Neuron (in vitro differentiated cells): Measurements from ENCODE around the gene OR4K2.

Experiments used
- H2AFZ ChIP-seq: one replicate; pipeline ENCODE4 v1.6.1; 2013; ENCODE audit warnings: low read depth, mild to moderate bottlenecking, inconsistent platforms, low read length, moderate library complexity
- H3K27me3 ChIP-seq: one replicate; pipeline ENCODE4 v1.6.1; 2013; ENCODE audit warnings: low read length; ENCODE audit not compliant: insufficient read depth
- H3K36me3 ChIP-seq: one replicate; pipeline ENCODE4 v1.6.1; 2013; ENCODE audit warnings: low read length; ENCODE audit not compliant: insufficient read depth
- H3K4me1 ChIP-seq: one replicate; pipeline ENCODE4 v1.6.1; 2013; ENCODE audit warnings: low read length; ENCODE audit not compliant: insufficient read depth
- H3K4me3 ChIP-seq: 2 replicates; pipeline ENCODE4 v1.5.1; 2013; ENCODE audit warnings: mild to moderate bottlenecking, low read length, moderate library complexity
- H3K9me3 ChIP-seq: one replicate; pipeline ENCODE4 v1.6.1; 2013; ENCODE audit warnings: low read length

Gene OR4K2

DNA sequence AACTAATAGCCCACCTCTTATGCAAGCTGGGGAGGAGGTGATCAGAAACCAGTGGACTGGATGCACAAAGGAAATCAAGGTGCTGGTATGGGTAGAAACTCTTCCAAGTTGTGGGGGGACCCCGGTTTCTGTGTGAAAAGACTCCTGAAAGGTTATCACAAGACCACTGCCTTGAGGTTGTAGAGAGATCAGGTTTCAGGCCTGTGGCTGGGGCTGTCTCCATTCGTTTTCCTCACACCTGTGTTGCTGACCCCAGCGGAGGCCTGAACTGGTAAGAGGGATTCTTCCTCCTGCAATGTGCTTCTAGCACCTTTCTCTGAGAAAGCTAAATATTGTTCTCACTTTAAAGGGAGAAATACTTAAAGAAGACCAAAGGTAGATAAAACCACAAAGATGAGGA lies 36.2 kb downstream of the OR4K2 start:
- no peaks in the 10 kb centered on the region for H3K36me3 ChIP-seq
- H3K9me3 ChIP-seq: no peaks in the 10 kb centered on the region

DNA sequence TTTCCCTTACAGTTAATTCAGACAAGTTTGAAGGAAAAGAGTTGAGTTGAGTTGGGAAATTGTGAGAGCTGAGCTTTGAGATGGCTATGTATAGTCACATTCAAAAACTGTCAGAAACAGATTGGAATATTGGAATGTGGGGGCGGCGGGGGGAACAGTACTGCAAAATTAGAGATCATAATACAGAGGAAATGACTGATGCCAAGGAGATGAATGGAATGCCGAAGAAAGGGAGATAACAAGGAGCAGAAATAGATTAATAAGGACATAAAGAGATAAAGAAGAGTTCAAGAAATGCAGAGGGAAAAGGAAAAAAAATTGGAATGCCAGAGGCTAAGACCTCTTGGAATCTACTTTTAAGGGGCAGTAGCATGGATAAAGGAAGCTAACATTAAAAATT lies 42.3 kb downstream of the OR4K2 start:
- Histone ChIP-seq H3K9me3 (no peaks in the 10 kb centered on the region), H3K4me1 (no peaks in the 10 kb centered on the region)

More for the DNA sequence above, 36.2 kb downstream of the OR4K2 start:
- Histone ChIP-seq H3K4me3 (no peak overlapping the region), H2AFZ (no peak overlapping the region), H3K4me1 (no peaks in the 10 kb centered on the region), H3K27me3 (no peaks in the 10 kb centered on the region)

DNA sequence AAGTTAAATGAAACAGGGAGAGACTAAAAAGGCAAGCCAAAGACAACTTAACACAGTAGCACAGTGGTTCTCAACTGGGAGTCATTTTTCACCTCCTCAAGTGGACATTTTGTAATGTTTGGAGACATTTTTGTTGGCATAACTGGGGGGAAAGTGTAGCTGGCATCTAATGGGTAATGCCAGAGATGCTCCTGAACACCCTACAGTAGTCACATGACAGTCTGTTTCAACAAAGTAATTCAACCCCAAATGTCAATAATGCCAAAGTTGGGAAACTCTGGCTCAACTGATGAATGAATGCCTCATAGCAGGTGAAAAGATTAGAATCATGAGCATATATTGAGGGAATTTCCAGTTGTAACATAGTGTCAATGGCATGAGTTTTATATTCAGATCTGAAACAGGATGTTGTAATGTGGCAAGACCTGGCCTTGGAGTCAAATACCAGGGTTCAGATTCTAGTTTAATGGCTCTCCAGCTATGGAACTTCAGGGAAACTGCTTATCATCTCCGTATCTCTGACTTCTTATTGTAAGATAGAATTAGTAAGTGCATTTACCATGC lies 43.1 kb downstream of the OR4K2 start:
- H3K4me3 ChIP-seq: no peak overlapping the region
- H2AFZ ChIP-seq: no peak overlapping the region
- H3K4me1 ChIP-seq: no peaks in the 10 kb centered on the region
- H3K27me3 ChIP-seq: no peaks in the 10 kb centered on the region
- no peaks in the 10 kb centered on the region for H3K36me3 ChIP-seq
- no peaks in the 10 kb centered on the region for H3K9me3 ChIP-seq

More for the DNA sequence above, 42.3 kb downstream of the OR4K2 start:
- Histone ChIP-seq H3K4me3 (no peak overlapping the region), H2AFZ (no peak overlapping the region), H3K27me3 (no peaks in the 10 kb centered on the region), H3K36me3 (no peaks in the 10 kb centered on the region)

DNA sequence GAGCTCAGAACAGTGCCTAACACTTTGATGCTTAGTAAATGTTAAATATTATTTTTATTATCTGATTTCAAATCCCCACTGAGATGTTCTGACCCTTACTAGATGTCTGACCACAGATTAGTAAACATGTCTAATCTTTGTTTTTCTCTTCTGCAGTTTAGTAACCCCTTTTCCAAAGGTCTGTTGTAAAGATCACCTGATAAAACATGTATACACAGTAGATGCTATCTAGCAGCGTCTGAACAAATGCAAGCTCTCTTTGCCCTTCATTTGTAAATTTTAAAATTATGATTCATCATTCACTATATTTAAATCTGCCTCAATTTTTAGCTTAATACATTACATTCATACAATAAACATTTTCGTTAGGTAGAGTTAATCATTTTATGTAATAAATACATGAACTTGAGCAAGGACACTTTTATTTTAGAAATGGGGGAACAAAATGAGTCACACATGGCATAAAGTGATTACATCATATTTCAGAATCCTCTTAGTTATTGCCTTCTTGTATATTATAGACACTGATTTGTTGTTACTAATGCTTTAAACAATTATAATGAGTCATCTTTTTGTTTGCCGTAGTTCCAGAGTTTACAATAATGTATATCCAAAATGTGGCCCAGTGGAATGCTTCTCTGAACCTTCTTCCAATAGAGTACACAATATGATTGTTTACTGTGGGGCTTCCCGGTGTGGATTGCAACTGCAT lies 43.8 kb downstream of the OR4K2 start:
- Histone ChIP-seq H3K36me3 (no peaks in the 10 kb centered on the region), H2AFZ (no peak overlapping the region), H3K9me3 (no peaks in the 10 kb centered on the region), H3K27me3 (no peaks in the 10 kb centered on the region), H3K4me3 (no peak overlapping the region), H3K4me1 (no peaks in the 10 kb centered on the region)

DNA sequence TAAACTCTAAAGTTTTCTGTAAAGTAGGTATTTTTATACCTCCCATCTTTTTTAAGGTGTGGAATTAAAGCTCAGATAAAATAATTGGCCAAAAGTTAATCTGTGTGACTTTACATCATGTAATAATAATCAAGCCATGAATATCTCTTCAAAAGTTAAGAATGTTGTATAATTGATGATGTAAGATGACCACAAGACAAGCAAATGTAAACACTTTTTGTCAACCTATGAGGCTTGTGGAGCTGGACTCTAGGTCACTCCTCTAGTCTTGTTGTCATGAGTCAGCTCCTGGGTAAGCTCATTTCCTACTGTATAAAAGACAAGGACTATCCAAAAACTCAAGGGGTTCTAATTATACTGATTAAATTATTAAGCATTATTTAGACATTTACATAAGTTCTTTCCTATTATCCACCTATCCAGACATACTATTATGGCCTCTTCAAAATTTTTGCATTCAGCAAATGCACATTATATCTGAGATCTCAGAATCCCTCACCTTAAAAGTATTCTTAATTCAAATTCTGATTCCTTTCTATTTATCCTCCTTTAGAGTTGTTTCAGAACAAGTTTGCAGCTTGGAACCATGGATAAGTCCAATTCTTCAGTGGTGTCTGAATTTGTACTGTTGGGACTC lies 45.2 kb downstream of the OR4K2 start, which contains the start of gene OR4K5:
Gene OR4K5 (plus strand): TSS at position 587 of the 637 bp plus-strand sequence. CDS start 0 bp downstream, at position 587.
- no peaks in the 10 kb centered on the region for H3K27me3 ChIP-seq
- H3K4me1 ChIP-seq: no peaks in the 10 kb centered on the region
- no peaks in the 10 kb centered on the region for H3K9me3 ChIP-seq
- H2AFZ ChIP-seq: no peak within 1 kb of the TSS
- no peaks in the 10 kb centered on the region for H3K36me3 ChIP-seq
- no peak within 1 kb of the TSS for H3K4me3 ChIP-seq

DNA sequence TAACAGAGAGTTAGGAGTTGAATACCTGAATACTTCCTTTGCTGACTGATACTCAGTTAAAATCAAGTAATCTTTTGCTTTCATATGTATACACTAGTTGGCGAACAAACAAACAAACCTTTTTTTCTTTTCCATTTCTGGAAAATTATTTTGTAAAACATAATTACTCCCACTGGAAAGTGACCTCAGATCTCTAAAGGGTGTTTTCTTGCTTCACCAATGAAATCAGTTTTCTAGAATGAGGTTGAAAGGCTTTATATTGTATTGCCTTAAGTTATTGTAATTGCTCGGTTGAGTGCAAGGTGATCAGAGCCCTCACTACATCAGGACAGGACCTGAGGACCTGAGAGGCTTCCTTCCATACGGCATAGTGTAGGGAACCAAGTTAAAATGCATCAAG lies 55.7 kb downstream of the OR4K2 start, which contains the start of gene OR4K1:
Gene OR4K1 (plus strand): TSS at position 301 of the 400 bp plus-strand sequence. CDS start 4,750 bp downstream, outside the sequence.
- no peak within 1 kb of the TSS for H2AFZ ChIP-seq
- H3K27me3 ChIP-seq: no peaks in the 10 kb centered on the region
- no peak within 1 kb of the TSS for H3K4me3 ChIP-seq
- H3K36me3 ChIP-seq: no peaks in the 10 kb centered on the region
- H3K9me3 ChIP-seq: no peaks in the 10 kb centered on the region
- H3K4me1 ChIP-seq: no peaks in the 10 kb centered on the region
